ENCODE measurements around the gene MYL3.

Gene MYL3

GRCh38 chr3:46852839-46853355, 10.3 kb downstream of the MYL3 start:
- Histone ChIP-seq H3K36me3 (no peaks in the 10 kb centered on the region), H3K9me3 (no peaks in the 10 kb centered on the region), H3K4me3 (ENCODE audit: low read depth, low read length) (no peak overlapping the region), H3K27me3 (no peaks in the 10 kb centered on the region), H3K4me1 (no peaks in the 10 kb centered on the region)
- no peak for TF ChIP-seq CTCF (IDR thresholded peaks at IDR 0.05; ENCODE audit: low read depth, low read length)
- no peak for DNase-seq

- TF ChIP-seq CTCF (IDR thresholded peaks at IDR 0.05; ENCODE audit: low read depth, low read length) = no peak
- Histone ChIP-seq H3K4me1 (no peaks in the 10 kb centered on the region), H3K36me3 (no peaks in the 10 kb centered on the region), H3K27me3 (no peaks in the 10 kb centered on the region), H3K9me3 (no peaks in the 10 kb centered on the region), H3K4me3 (ENCODE audit: low read depth, low read length) (no peak overlapping the region)
- DNase-seq = no peak
These were observed 10.9 kb downstream of the MYL3 start for GRCh38 chr3:46852334-46852720.

GRCh38 chr3:46851364-46852333, 11.6 kb downstream of the MYL3 start:
- Histone ChIP-seq H3K4me3 (ENCODE audit: low read depth, low read length) (no peak overlapping the region), H3K27me3 (no peaks in the 10 kb centered on the region), H3K4me1 (no peaks in the 10 kb centered on the region), H3K36me3 (no peaks in the 10 kb centered on the region), H3K9me3 (no peaks in the 10 kb centered on the region)
- no peak for TF ChIP-seq CTCF (IDR thresholded peaks at IDR 0.05; ENCODE audit: low read depth, low read length)
- DNase-seq = no peak

- H3K4me3 ChIP-seq (ENCODE audit: low read depth, low read length) = no peak overlapping the region
- H3K27me3 ChIP-seq = no peaks in the 10 kb centered on the region
- DNase-seq = no peak
- H3K4me1 ChIP-seq = no peaks in the 10 kb centered on the region
- no peaks in the 10 kb centered on the region for H3K36me3 ChIP-seq
- no peak for TF ChIP-seq CTCF (IDR thresholded peaks at IDR 0.05; ENCODE audit: low read depth, low read length)
- H3K9me3 ChIP-seq = no peaks in the 10 kb centered on the region
These were observed 12.8 kb downstream of the MYL3 start for GRCh38 chr3:46850468-46850779.

GRCh38 chr3:46849686-46850467, 13.4 kb downstream of the MYL3 start:
- Histone ChIP-seq H3K4me3 (ENCODE audit: low read depth, low read length) (no peak overlapping the region), H3K27me3 (no peaks in the 10 kb centered on the region), H3K36me3 (no peaks in the 10 kb centered on the region), H3K4me1 (0 out of 2 replicates have a peak, but pooled peaks cover 2% of the 10 kb centered on the region), H3K9me3 (no peaks in the 10 kb centered on the region)
- no peak for DNase-seq
- no peak for TF ChIP-seq CTCF (IDR thresholded peaks at IDR 0.05; ENCODE audit: low read depth, low read length)
